GM11168 (cell line): ENCODE measurements around the gene POLR2L.

Experiments
- in situ Hi-C: fragments of 300-500 bp; cut with MboI; formaldehyde crosslinking; loops from one replicate; pipeline ENCODE4 v1.12.0; 2022; ENCODE audit warnings: low sequenced_read_pairs; ENCODE audit not compliant: unreplicated experiment

The POLR2L gene

DNA sequence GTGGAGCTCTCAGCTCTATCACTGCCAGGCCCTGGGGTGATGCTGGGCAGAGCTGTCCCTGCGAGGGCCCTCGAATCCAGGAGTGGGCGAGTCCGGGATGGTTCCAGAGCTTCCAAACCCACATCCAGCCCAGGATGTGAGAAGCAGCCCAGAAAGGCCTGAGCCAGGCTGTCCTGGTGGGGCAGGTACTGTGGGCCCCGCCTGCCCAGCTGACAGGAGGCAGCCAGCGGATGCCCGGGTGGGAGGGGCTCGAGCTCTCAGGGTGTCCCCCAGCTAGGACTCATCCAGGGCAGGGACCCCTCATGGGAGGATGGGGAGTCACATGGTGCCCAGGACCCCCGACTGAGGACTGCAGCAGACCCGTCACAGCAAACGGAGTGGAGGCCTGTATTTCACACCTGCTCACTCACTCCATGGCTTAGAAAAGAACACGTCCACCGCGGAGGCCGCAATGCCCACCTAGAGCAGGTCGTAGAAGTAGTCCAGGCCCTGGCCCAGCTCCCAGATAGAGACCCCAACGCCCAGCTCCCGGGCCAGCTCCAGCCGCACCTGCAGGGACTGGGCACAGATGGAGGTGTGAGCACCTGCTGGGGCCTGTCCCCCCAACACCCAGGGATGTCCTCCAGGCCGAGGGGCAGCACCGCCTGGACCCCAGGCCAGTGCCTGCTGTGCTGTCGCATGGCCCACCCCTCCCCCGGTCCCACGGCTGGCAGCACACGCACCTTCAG lies 27.2 kb upstream of the POLR2L start:
- in situ Hi-C loops: no loop called here

- in situ Hi-C loops: no loop called here
Measured at GRCh38 chr11:868802-869201, 26.5 kb upstream of the POLR2L start.

GRCh38 chr11:868394-868793 lies 26.1 kb upstream of the POLR2L start:
- in situ Hi-C loops: no loop called here

- in situ Hi-C loops: no loop called here
Measured at GRCh38 chr11:867856-868358, 25.6 kb upstream of the POLR2L start.

DNA sequence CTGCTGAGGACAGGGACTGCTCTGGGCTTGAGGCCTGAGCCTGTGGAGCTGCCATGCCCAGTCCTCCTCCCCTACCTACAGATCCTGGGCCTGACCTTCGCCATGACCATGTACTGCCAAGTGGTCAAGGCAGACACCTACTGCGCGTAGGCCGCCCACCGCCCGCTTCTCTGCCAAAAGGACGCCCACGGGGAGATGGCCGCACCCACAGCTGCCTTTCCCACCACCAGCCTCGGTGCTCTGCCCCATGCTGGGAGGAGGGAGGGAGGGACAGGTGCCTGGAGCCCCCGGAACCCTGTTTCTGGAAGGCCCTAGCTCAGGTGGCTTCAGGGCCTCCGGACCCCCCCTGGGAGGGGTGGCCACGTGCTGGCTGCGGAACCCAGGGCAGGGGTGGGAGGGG lies 24.2 kb upstream of the POLR2L start:
- in situ Hi-C loops: no loop called here

GRCh38 chr11:865462-866430 lies 23.4 kb upstream of the POLR2L start:
- in situ Hi-C loops: no loop called here

GRCh38 chr11:864898-865297 lies 22.6 kb upstream of the POLR2L start:
- in situ Hi-C loops: no loop called here

- in situ Hi-C loops: no loop called here
Measured at GRCh38 chr11:863910-864827, 21.8 kb upstream of the POLR2L start.

GRCh38 chr11:863023-863909 lies 20.9 kb upstream of the POLR2L start:
- in situ Hi-C loops: no loop called here

DNA sequence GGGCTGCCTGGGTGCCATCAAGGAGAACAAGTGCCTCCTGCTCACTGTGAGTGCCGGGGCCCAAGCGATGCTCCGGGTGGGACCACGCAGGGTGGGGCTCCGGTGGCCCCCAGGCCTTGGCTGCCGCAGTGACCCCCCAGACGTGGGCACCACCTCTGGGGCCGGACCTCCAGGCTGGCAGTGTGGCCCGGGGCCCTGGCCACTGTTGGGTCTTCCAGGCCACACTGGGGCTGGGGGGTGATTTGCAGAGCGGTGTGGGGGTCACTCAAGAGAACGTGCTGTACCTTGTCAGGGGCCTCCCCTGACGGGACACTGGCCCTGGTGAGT lies 20.3 kb upstream of the POLR2L start:
- in situ Hi-C loops: no loop called here

DNA sequence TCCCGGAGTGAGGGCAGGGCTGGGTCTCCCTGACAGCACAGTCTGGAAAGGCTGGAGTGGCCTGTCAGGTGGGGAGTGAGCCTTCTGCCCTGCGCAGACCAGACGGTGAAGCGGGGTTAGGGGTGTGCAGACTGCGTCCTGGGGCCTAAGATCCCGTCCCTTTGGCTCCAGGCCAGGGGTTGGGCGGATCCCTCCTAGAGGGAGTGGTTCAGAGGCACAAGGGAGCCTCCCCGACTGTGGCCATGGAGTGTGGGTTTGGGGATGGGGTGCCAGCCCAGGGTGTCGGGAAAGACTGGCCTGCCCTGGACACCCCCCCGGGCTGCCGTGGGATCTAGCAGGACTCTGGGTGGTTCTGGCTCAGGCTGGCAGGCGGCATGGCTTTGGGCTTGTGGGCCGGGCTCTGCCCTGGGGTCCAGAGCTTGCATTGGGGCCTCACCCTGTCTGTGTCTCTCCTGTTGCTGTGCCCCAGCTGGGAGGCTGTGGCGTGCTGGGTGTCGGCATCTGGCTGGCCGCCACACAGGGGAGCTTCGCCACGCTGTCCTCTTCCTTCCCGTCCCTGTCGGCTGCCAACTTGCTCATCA lies 19.8 kb upstream of the POLR2L start:
- in situ Hi-C loops: no loop called here

- in situ Hi-C loops: no loop called here
Measured at GRCh38 chr11:861105-861479, 18.8 kb upstream of the POLR2L start.

DNA sequence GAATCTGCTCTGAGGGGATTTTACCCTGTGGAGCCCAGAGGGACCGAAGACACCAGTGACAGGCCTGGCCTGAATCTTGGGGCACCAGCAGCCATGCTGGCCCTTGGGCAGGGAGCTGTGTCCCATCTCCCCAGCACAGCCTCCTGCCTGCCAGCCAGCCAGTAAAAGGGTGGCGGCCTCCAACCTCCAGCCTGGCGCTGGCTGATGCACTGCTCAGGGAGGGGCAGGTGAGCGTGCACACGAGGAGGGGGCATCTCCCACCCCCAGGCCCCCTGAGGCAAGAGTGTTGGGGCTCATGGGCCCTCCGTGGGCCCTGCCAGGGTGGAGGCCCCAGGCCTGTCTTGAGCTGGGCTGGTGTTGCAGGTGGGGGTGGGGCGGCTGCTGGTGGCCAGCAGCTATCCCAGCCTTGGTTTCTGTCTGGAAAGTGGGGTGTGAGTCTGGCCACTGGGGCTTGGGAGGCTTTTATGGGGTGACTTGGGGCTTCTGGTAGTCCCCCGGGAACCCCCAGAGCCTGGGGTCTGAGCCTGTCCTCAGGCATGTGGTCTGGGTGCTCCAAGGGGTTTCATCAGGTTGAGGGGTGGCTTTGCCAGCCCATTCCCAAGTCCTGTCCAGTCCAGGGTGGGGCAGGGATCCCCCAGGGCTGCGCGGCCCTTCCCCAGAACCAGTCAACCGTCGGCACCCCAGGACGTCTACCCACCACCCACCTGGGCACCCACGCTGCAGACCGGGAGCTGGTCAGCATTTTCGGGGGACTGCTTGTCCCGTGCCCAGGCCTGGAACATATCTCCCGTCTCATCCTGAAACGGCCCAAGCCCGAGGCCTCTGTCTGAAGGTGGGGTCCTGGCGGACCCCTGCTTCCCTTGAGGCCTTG lies 18.1 kb upstream of the POLR2L start:
- in situ Hi-C loops: no loop called here

GRCh38 chr11:859394-860131 lies 17.2 kb upstream of the POLR2L start:
- in situ Hi-C loops: no loop called here

GRCh38 chr11:858762-859339 lies 16.5 kb upstream of the POLR2L start:
- in situ Hi-C loops: no loop called here

- in situ Hi-C loops: no loop called here
Measured at GRCh38 chr11:858053-858761, 15.9 kb upstream of the POLR2L start.

- in situ Hi-C loops: no loop called here
Measured at GRCh38 chr11:856397-856796, 14.1 kb upstream of the POLR2L start.
